HL-60 (cell line): ENCODE measurements around the gene FKBP15.

Experiments
- POLR2AphosphoS5 ChIP-seq: IDR thresholded peaks from 2 replicates; pipeline ENCODE4 v1.6.1; 2012; ENCODE audit warnings: low read depth
- TF ChIP-seq, protein P1 (sequence below): IDR thresholded peaks from one replicate; pipeline ENCODE4 v1.5.1; 2011; ENCODE audit warnings: low read length, control low read depth, inconsistent platforms; ENCODE audit not compliant: insufficient read depth
- TF ChIP-seq, protein P2 (sequence below): IDR thresholded peaks from 2 replicates; pipeline ENCODE4 v1.6.1; 2012; ENCODE audit warnings: low read depth; ENCODE audit not compliant: insufficient replicate concordance

DNA sequence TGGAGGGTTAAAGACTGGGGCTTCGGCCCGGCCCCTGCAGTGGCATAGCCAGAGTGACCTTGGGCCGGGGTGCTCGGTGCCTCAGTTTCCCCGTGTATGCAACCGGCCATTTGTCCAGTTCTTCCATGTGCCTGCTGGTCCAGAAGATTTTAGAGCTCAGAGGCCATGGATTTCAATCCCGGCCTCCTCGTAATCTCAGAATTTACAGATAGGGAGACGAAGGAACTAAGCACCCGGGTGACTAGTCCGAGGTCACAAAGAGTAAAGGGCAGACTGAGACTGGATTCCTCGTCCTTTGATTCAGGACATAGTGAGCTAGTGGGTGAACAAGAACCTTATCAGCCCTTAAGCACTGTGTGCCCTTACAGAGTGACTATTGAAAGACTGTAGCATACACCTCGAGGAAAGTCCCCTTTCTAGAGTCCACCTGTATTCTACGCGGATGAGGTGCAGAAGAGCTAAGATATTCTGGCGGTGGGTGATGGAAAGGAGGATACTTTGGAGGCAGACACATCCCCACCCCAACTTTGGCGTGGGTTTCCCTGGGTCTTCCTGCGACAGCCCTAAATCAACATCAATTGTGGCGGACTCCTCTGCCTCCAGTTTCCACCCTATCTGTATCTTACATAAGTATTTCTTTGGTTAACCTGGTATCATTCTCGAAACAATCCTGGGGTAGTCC lies 864 bp upstream of the FKBP15 start:
- TF ChIP-seq, protein P1, sequence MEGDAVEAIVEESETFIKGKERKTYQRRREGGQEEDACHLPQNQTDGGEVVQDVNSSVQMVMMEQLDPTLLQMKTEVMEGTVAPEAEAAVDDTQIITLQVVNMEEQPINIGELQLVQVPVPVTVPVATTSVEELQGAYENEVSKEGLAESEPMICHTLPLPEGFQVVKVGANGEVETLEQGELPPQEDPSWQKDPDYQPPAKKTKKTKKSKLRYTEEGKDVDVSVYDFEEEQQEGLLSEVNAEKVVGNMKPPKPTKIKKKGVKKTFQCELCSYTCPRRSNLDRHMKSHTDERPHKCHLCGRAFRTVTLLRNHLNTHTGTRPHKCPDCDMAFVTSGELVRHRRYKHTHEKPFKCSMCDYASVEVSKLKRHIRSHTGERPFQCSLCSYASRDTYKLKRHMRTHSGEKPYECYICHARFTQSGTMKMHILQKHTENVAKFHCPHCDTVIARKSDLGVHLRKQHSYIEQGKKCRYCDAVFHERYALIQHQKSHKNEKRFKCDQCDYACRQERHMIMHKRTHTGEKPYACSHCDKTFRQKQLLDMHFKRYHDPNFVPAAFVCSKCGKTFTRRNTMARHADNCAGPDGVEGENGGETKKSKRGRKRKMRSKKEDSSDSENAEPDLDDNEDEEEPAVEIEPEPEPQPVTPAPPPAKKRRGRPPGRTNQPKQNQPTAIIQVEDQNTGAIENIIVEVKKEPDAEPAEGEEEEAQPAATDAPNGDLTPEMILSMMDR: no peak
- TF ChIP-seq, protein P2, sequence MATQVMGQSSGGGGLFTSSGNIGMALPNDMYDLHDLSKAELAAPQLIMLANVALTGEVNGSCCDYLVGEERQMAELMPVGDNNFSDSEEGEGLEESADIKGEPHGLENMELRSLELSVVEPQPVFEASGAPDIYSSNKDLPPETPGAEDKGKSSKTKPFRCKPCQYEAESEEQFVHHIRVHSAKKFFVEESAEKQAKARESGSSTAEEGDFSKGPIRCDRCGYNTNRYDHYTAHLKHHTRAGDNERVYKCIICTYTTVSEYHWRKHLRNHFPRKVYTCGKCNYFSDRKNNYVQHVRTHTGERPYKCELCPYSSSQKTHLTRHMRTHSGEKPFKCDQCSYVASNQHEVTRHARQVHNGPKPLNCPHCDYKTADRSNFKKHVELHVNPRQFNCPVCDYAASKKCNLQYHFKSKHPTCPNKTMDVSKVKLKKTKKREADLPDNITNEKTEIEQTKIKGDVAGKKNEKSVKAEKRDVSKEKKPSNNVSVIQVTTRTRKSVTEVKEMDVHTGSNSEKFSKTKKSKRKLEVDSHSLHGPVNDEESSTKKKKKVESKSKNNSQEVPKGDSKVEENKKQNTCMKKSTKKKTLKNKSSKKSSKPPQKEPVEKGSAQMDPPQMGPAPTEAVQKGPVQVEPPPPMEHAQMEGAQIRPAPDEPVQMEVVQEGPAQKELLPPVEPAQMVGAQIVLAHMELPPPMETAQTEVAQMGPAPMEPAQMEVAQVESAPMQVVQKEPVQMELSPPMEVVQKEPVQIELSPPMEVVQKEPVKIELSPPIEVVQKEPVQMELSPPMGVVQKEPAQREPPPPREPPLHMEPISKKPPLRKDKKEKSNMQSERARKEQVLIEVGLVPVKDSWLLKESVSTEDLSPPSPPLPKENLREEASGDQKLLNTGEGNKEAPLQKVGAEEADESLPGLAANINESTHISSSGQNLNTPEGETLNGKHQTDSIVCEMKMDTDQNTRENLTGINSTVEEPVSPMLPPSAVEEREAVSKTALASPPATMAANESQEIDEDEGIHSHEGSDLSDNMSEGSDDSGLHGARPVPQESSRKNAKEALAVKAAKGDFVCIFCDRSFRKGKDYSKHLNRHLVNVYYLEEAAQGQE: no peak
- no peak for TF ChIP-seq POLR2AphosphoS5
